BLaER1 treated with 17β-estradiol and CSF1 and Interleukin-3, amounts not matched to agents 10 nM and 100 nM (cell line): ENCODE results near the gene SPOCK3.

Experiments
- H3K27ac ChIP-seq, 11 experiments: shearing (Covaris generic); formaldehyde crosslinking; 2 replicates each; pipeline ENCODE4 v1.8.1; 2022
- H3K27me3 ChIP-seq, 11 experiments: shearing (Covaris generic); formaldehyde crosslinking; 2 replicates each; pipeline ENCODE4 v1.8.1; 2022
- H3K36me3 ChIP-seq, 11 experiments: shearing (Covaris generic); formaldehyde crosslinking; 2 replicates each; pipeline ENCODE4 v1.8.1; 2022
- H3K4me1 ChIP-seq, 10 experiments: shearing (Covaris generic); formaldehyde crosslinking; 2 replicates each; pipeline ENCODE4 v1.8.1; 2022
- H3K4me2 ChIP-seq, 11 experiments: shearing (Covaris generic); formaldehyde crosslinking; 2 replicates each; pipeline ENCODE4 v1.8.1; 2022
- H3K4me3 ChIP-seq, 10 experiments: shearing (Covaris generic); formaldehyde crosslinking; 2 replicates each; pipeline ENCODE4 v1.8.1; 2022
- H3K9ac ChIP-seq, 11 experiments: shearing (Covaris generic); formaldehyde crosslinking; 2 replicates each; pipeline ENCODE4 v1.8.1; 2022
- H3K9me3 ChIP-seq, 11 experiments: shearing (Covaris generic); formaldehyde crosslinking; replicated peaks in 1 of 11; 2 replicates each; pipeline ENCODE4 v1.8.1; 2022
- H4K20me1 ChIP-seq, 11 experiments: shearing (Covaris generic); formaldehyde crosslinking; 2 replicates each; pipeline ENCODE4 v1.8.1; 2022
- Cebpa-rat ChIP-seq, 11 experiments: shearing (Covaris generic); IDR thresholded peaks; 2 replicates each; pipeline ENCODE4 v1.8.1; 2022

The SPOCK3 gene

GRCh38 chr4:167129146-167129545, 105.1 kb downstream of the SPOCK3 start:
- H3K27me3 ChIP-seq, result no peaks in the 10 kb centered on the region
- H3K4me1 ChIP-seq, result no peaks in the 10 kb centered on the region
- H3K9ac ChIP-seq, result no peak overlapping the region
- H4K20me1 ChIP-seq, result no peaks in the 10 kb centered on the region
- no peaks in the 10 kb centered on the region for H3K9me3 ChIP-seq
- no peaks in the 10 kb centered on the region for H3K36me3 ChIP-seq
- no peak overlapping the region for H3K4me3 ChIP-seq
- no peak for TF ChIP-seq Cebpa-rat (IDR thresholded peaks at IDR 0.05)
- no peak overlapping the region for H3K27ac ChIP-seq
- no peak overlapping the region for H3K4me2 ChIP-seq

DNA sequence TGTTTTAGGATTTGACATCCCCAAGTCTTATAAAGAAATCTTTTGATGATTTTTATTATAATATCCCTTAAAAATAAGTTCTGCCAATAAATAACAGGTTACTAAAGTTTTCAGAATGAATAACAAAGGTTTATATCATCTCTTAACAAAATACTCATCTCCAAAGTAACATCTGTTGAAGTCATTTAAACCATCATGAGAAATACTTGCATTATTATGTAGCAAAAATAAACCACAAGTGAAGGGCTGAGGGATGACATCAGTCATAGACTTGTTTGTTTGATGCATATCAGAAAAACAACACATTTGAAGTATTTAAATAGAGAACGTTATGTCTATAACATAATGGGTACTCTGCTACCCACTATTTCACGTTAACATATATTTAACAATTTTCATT, 114.9 kb downstream of the SPOCK3 start:
- Histone ChIP-seq H3K4me2 (no peak overlapping the region), H4K20me1 (no peaks in the 10 kb centered on the region), H3K4me3 (no peak overlapping the region), H3K9ac (no peak overlapping the region), H3K27me3 (no peaks in the 10 kb centered on the region), H3K4me1 (no peaks in the 10 kb centered on the region), H3K36me3 (no peaks in the 10 kb centered on the region), H3K27ac (no peak overlapping the region), H3K9me3 (no peaks in the 10 kb centered on the region)
- no peak for TF ChIP-seq Cebpa-rat (IDR thresholded peaks at IDR 0.05)

GRCh38 chr4:167117273-167117672, 117.0 kb downstream of the SPOCK3 start:
- TF ChIP-seq Cebpa-rat (IDR thresholded peaks at IDR 0.05), result no peak
- Histone ChIP-seq H3K9ac (no peak overlapping the region), H4K20me1 (no peaks in the 10 kb centered on the region)

GRCh38 chr4:167114416-167114971, 119.8 kb downstream of the SPOCK3 start:
- H3K4me3 ChIP-seq, result no peak overlapping the region
- H4K20me1 ChIP-seq, result no peaks in the 10 kb centered on the region
- H3K4me2 ChIP-seq, result no peak overlapping the region
- no peaks in the 10 kb centered on the region for H3K9me3 ChIP-seq
- H3K4me1 ChIP-seq, result no peaks in the 10 kb centered on the region
- no peaks in the 10 kb centered on the region for H3K36me3 ChIP-seq
- no peak overlapping the region for H3K27ac ChIP-seq
- H3K9ac ChIP-seq, result no peak overlapping the region
- no peaks in the 10 kb centered on the region for H3K27me3 ChIP-seq
- no peak for TF ChIP-seq Cebpa-rat (IDR thresholded peaks at IDR 0.05)

More at GRCh38 chr4:167117273-167117672, 117.0 kb downstream of the SPOCK3 start:
- no peak overlapping the region for H3K27ac ChIP-seq
- H3K27me3 ChIP-seq, result no peaks in the 10 kb centered on the region
- no peak overlapping the region for H3K4me2 ChIP-seq
- H3K36me3 ChIP-seq, result no peaks in the 10 kb centered on the region
- no peaks in the 10 kb centered on the region for H3K9me3 ChIP-seq
- no peaks in the 10 kb centered on the region for H3K4me1 ChIP-seq
- H3K4me3 ChIP-seq, result no peak overlapping the region

DNA sequence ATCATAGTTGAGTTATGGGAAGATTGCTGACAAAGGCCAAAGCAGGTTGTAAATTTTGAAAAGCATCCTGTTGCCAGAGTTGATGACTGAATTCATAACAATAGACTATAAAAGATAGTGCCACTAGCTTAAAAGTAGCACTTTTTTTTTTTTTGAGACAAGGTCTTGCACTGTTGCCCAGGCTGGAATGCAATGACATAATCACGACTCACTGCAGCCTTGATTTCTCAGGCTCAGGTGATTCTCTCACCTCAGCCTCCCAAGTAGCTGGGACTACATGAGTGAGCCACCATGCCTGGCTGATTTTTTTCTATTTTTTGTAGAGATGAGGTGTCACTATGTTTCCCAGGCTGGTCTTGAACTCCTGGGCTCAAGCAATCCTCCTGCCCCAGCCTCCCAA, 122.7 kb downstream of the SPOCK3 start:
- Histone ChIP-seq H3K9me3 (no peaks in the 10 kb centered on the region), H3K36me3 (no peaks in the 10 kb centered on the region), H3K4me2 (no peak overlapping the region), H3K4me3 (no peak overlapping the region), H4K20me1 (no peaks in the 10 kb centered on the region), H3K4me1 (no peaks in the 10 kb centered on the region), H3K27me3 (no peaks in the 10 kb centered on the region), H3K27ac (no peak overlapping the region), H3K9ac (no peak overlapping the region)
- no peak for TF ChIP-seq Cebpa-rat (IDR thresholded peaks at IDR 0.05)

DNA sequence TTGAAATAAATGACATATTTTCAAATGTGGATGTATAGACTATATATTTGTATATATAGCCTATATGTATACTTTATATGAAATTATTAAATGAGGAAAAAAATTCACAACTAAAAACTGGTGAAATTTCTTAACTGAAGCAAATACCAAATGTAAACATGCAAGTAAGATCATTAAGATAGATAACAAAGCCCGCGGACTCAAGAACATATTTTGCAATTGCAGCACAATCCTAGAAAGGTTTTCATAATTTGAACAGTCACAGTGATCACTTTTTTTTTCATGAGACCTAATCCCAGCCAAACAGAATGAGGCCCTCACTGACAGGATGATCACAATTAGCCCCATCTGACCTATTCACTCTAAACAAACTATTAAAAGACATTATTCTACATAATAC, 123.2 kb downstream of the SPOCK3 start:
- H3K27me3 ChIP-seq, result no peaks in the 10 kb centered on the region
- no peaks in the 10 kb centered on the region for H4K20me1 ChIP-seq
- H3K4me3 ChIP-seq, result no peak overlapping the region
- H3K9me3 ChIP-seq, result no peaks in the 10 kb centered on the region
- no peak overlapping the region for H3K9ac ChIP-seq
- H3K4me1 ChIP-seq, result no peaks in the 10 kb centered on the region
- no peak for TF ChIP-seq Cebpa-rat (IDR thresholded peaks at IDR 0.05)
- no peak overlapping the region for H3K4me2 ChIP-seq
- no peaks in the 10 kb centered on the region for H3K36me3 ChIP-seq
- no peak overlapping the region for H3K27ac ChIP-seq

- Histone ChIP-seq H3K4me1 (no peaks in the 10 kb centered on the region), H4K20me1 (no peaks in the 10 kb centered on the region), H3K4me2 (no peak overlapping the region), H3K4me3 (no peak overlapping the region), H3K27me3 (no peaks in the 10 kb centered on the region), H3K9ac (no peak overlapping the region), H3K27ac (no peak overlapping the region), H3K9me3 (no peaks in the 10 kb centered on the region), H3K36me3 (no peaks in the 10 kb centered on the region)
- TF ChIP-seq Cebpa-rat (IDR thresholded peaks at IDR 0.05), result no peak
Measured at GRCh38 chr4:167109859-167110258, 124.4 kb downstream of the SPOCK3 start.

GRCh38 chr4:167105857-167106256, 128.4 kb downstream of the SPOCK3 start:
- Histone ChIP-seq H3K27ac (no peak overlapping the region), H3K9me3 (no peaks in the 10 kb centered on the region), H3K36me3 (no peaks in the 10 kb centered on the region), H4K20me1 (no peaks in the 10 kb centered on the region), H3K9ac (no peak overlapping the region), H3K4me3 (no peak overlapping the region), H3K4me1 (no peaks in the 10 kb centered on the region), H3K4me2 (no peak overlapping the region), H3K27me3 (no peaks in the 10 kb centered on the region)
- TF ChIP-seq Cebpa-rat (IDR thresholded peaks at IDR 0.05), result no peak

GRCh38 chr4:167102475-167102874, 131.8 kb downstream of the SPOCK3 start:
- no peak overlapping the region for H3K4me2 ChIP-seq
- no peaks in the 10 kb centered on the region for H3K36me3 ChIP-seq
- H3K4me1 ChIP-seq, result no peaks in the 10 kb centered on the region
- H3K27me3 ChIP-seq, result no peaks in the 10 kb centered on the region
- no peak overlapping the region for H3K9ac ChIP-seq
- H4K20me1 ChIP-seq, result no peaks in the 10 kb centered on the region
- no peaks in the 10 kb centered on the region for H3K9me3 ChIP-seq
- H3K27ac ChIP-seq, result no peak overlapping the region
- TF ChIP-seq Cebpa-rat (IDR thresholded peaks at IDR 0.05), result no peak
- no peak overlapping the region for H3K4me3 ChIP-seq

- no peaks in the 10 kb centered on the region for H3K27me3 ChIP-seq
- no peak overlapping the region for H3K27ac ChIP-seq
- no peak for TF ChIP-seq Cebpa-rat (IDR thresholded peaks at IDR 0.05)
- no peaks in the 10 kb centered on the region for H3K9me3 ChIP-seq
- H3K4me2 ChIP-seq, result no peak overlapping the region
- no peak overlapping the region for H3K4me3 ChIP-seq
- no peaks in the 10 kb centered on the region for H3K36me3 ChIP-seq
- H3K9ac ChIP-seq, result no peak overlapping the region
- H4K20me1 ChIP-seq, result no peaks in the 10 kb centered on the region
- H3K4me1 ChIP-seq, result no peaks in the 10 kb centered on the region
Measured at GRCh38 chr4:167101035-167101434, 133.3 kb downstream of the SPOCK3 start.
